ENCODE measurements around the gene PRB3. TPM values are rescaled to one million over a fixed set of nuclear protein-coding genes. Genes with fewer than 3 reads are reported as not detected.

Gene PRB3
- total and polyA plus RNA-seq, 10 donors = 0.19 to 0.35 TPM; not detected in 8

DNA sequence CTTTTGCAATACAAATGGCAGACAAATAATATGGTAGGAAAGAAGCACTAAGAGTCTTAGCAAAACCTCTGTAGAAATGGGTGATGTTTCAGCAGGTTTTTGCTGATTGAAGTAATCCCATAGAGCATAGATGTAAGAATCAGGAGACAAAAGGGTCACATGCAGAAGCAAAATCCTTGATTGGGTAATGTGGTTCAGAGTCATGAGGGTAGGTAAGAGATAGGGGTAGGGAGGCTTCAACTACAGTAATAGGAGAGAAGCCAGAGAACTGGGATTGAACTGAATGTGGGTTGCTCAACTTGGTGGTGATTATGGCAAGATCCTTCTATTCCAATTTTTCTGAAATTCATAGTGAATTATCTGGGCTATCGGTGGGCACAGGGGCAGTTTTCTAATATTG, 5.0 kb downstream of the PRB3 start:
- Histone ChIP-seq H3K36me3 (no peaks in the 10 kb centered on the region), H3K4me3 (no peak overlapping the region), H3K27ac (no peak overlapping the region), H3K4me1 (no peaks in the 10 kb centered on the region), H3K27me3 (replicated peaks in 1 of 7) (no peaks in the 10 kb centered on the region), H3K9me3 (peaks cover 0 to 36% (median 29%) of the 10 kb centered on the region in 8 donors)
- 83 to 100% (median 98%) methylated on average over 1 of the region's 1 CpG for WGBS, 5 donors
- DNase-seq = no peak
- TF ChIP-seq POLR2A (IDR thresholded peaks at IDR 0.05) (no peak), POLR2AphosphoS5 (IDR thresholded peaks at IDR 0.05) (no peak)
- TF ChIP-seq, protein P1, sequence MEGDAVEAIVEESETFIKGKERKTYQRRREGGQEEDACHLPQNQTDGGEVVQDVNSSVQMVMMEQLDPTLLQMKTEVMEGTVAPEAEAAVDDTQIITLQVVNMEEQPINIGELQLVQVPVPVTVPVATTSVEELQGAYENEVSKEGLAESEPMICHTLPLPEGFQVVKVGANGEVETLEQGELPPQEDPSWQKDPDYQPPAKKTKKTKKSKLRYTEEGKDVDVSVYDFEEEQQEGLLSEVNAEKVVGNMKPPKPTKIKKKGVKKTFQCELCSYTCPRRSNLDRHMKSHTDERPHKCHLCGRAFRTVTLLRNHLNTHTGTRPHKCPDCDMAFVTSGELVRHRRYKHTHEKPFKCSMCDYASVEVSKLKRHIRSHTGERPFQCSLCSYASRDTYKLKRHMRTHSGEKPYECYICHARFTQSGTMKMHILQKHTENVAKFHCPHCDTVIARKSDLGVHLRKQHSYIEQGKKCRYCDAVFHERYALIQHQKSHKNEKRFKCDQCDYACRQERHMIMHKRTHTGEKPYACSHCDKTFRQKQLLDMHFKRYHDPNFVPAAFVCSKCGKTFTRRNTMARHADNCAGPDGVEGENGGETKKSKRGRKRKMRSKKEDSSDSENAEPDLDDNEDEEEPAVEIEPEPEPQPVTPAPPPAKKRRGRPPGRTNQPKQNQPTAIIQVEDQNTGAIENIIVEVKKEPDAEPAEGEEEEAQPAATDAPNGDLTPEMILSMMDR (IDR thresholded peaks at IDR 0.05 in 8 of 11, conservative IDR thresholded peaks at IDR 0.05 in 3 of 11) = no peak
- intact Hi-C loops (cut with DNase I; ENCODE audit: low total_unique reads) = no loop called here

DNA sequence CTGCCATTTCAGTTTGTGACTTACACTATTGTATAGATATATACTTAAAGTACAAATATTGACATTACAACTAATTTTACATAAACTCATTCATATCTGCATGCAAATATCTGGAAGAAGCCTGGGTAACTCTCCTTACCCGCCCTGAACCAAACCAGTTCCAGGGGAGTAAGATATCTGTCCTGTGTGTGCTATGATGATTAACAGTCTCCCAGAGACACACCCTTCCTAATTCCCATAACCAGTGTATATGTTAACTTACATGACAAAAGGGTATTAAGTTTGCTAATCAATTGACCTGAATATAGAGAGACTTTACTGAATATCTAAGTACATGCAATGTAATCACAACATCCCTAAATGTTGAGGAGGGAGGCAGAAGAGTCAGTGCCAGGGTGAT, 23.0 kb downstream of the PRB3 start:
- Histone ChIP-seq H3K9me3 (peaks cover 0 to 15% (median 5%) of the 10 kb centered on the region in 8 donors), H3K4me3 (no peak overlapping the region), H3K36me3 (no peaks in the 10 kb centered on the region), H3K27ac (no peak overlapping the region), H3K27me3 (replicated peaks in 1 of 7) (no peaks in the 10 kb centered on the region), H3K4me1 (no peaks in the 10 kb centered on the region)
- intact Hi-C loops (cut with DNase I; ENCODE audit: low total_unique reads) = no loop called here
- TF ChIP-seq POLR2A (IDR thresholded peaks at IDR 0.05) (no peak), POLR2AphosphoS5 (IDR thresholded peaks at IDR 0.05) (no peak)
- TF ChIP-seq, protein P1 (IDR thresholded peaks at IDR 0.05 in 8 of 11, conservative IDR thresholded peaks at IDR 0.05 in 3 of 11) = no peak
- no peak for DNase-seq
- WGBS, 5 donors = 62 to 91% (median 83%) methylated on average over 1 of the region's 1 CpG

DNA sequence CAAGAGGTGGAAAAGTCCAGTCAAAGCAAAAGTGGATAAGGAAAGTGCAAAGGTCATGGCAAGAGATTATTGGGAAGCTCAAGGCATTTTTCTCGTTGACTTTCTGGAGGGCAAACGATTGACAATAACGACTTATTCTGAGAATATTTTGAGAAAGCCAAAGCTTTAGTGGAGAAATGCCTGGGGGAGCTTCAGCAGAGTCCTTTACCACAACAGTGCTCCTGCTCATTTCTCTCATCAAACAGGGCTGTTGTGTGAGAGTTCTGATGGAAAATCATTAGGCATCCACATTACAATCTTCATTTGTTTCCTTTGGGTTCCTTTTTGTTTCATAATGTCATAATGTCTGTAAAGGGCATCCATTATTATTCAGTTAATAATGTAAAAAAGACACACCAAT, 26.9 kb downstream of the PRB3 start:
- H3K9me3 ChIP-seq = no peaks in the 10 kb centered on the region
- intact Hi-C loops (cut with DNase I; ENCODE audit: low total_unique reads) = no loop called here
- 74 to 91% (median 86%) methylated on average over 3 of the region's 3 CpGs for WGBS, 5 donors
- H3K27me3 ChIP-seq (replicated peaks in 1 of 7) = no peaks in the 10 kb centered on the region
- H3K4me1 ChIP-seq = no peaks in the 10 kb centered on the region
- no peak overlapping the region for H3K4me3 ChIP-seq
- TF ChIP-seq POLR2A (IDR thresholded peaks at IDR 0.05) = no peak
- TF ChIP-seq, protein P1 (IDR thresholded peaks at IDR 0.05 in 8 of 11, conservative IDR thresholded peaks at IDR 0.05 in 3 of 11) = no peak
- no peak for TF ChIP-seq POLR2AphosphoS5 (IDR thresholded peaks at IDR 0.05)
- no peak overlapping the region for H3K27ac ChIP-seq
- no peak for DNase-seq
- no peaks in the 10 kb centered on the region for H3K36me3 ChIP-seq

DNA sequence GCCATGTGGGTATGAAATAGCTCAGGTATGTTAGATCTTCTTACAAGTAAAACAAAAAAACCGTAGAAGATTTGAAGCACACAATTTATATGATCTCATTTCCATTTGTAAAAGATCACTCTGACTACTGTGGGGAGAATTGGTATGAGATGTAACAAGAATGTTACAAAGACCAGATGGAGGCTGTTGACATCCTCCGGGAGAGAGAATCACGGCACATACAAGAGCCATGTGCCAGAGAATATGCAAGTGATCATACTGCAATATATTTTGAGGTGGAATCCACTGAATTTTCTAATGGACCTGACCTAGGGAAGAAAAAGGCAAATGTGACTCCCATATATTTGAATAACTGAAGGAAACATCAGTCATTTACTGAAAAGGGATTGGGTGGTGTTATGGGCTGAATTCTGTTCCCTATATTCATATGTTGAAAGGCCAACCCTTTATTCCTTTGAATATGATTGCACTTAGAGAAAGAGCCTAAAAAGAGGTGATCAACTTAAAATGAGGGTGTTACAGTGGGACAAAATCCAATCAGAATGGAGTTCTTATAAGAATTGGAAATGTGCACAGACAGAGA, 29.1 kb downstream of the PRB3 start:
- 66 to 94% (median 84%) methylated on average over 3 of the region's 3 CpGs for WGBS, 5 donors
- Histone ChIP-seq H3K9me3 (no peaks in the 10 kb centered on the region), H3K4me3 (no peak overlapping the region), H3K27ac (no peak overlapping the region), H3K4me1 (no peaks in the 10 kb centered on the region), H3K27me3 (replicated peaks in 1 of 7) (no peaks in the 10 kb centered on the region), H3K36me3 (no peaks in the 10 kb centered on the region)
- intact Hi-C loops (cut with DNase I; ENCODE audit: low total_unique reads) = no loop called here
- TF ChIP-seq, protein P1 (IDR thresholded peaks at IDR 0.05 in 8 of 11, conservative IDR thresholded peaks at IDR 0.05 in 3 of 11) = no peak
- TF ChIP-seq POLR2AphosphoS5 (IDR thresholded peaks at IDR 0.05) (no peak), POLR2A (IDR thresholded peaks at IDR 0.05) (no peak)
- DNase-seq = no peak

Measured in spleen (tissue), 11 donors.